Natural killer cell (primary cell): Measurements from ENCODE around the gene NFIA. TPM values are rescaled to one million over a fixed set of nuclear protein-coding genes. Genes with fewer than 3 reads are reported as not detected.
"Not testable (repeated sequence)": the region's sequence is repeated elsewhere in the genome, so short reads cannot be mapped to it uniquely, and the experiment has no call there.

Experiments used
- ATAC-seq, 3 donors: fragments of 150-1000 bp in 2 of 3; fragments of 200-7000 bp in 1 of 3; cut with Tn5 transposase; 1 replicate in 1 of 3; 2 replicates in 2 of 3; pipeline ENCODE4 v1.10.0; 2021; ENCODE audit warnings: mild to moderate bottlenecking in 2 of 3, moderate library complexity in 2 of 3
- DNase-seq, 2 donors: peaks; one replicate each; pipeline versions ENCODE4 v3.0.0 to v3.0.0-alpha.2; 2013 to 2021; ENCODE audit warnings: mixed read lengths in 1 of 2
- H3K27ac ChIP-seq: one replicate; pipeline ENCODE4 v1.5.1; 2013; ENCODE audit warnings: mild to moderate bottlenecking, low read length
- H3K27me3 ChIP-seq: one replicate; pipeline ENCODE4 v1.6.1; 2013; ENCODE audit warnings: low read length; ENCODE audit not compliant: control insufficient read depth, insufficient read depth
- H3K36me3 ChIP-seq: one replicate; pipeline ENCODE4 v1.6.1; 2013; ENCODE audit warnings: low read length; ENCODE audit not compliant: control insufficient read depth, insufficient read depth
- H3K4me1 ChIP-seq: one replicate; pipeline ENCODE4 v1.6.1; 2013; ENCODE audit warnings: low read length; ENCODE audit not compliant: control insufficient read depth, insufficient read depth
- H3K4me3 ChIP-seq: one replicate; pipeline ENCODE4 v1.5.1; 2013; ENCODE audit warnings: low read length
- H3K9me3 ChIP-seq: one replicate; pipeline ENCODE4 v1.6.1; 2013; ENCODE audit warnings: low read length; ENCODE audit not compliant: control insufficient read depth, insufficient read depth
- H3K27ac Mint-ChIP-seq, 2 donors: one replicate each; pipeline ENCODE4 v1.8.0; 2022; ENCODE audit warnings: mild to moderate bottlenecking in 2 of 2, mixed read lengths in 2 of 2, moderate library complexity in 1 of 2
- H3K27me3 Mint-ChIP-seq, 2 donors: one replicate each; pipeline ENCODE4 v1.8.0; 2022; ENCODE audit warnings: low read depth in 2 of 2, mixed read lengths in 2 of 2
- H3K36me3 Mint-ChIP-seq: one replicate; pipeline ENCODE4 v1.8.0; 2022; ENCODE audit warnings: mixed read lengths
- H3K4me1 Mint-ChIP-seq, 2 donors: one replicate each; pipeline ENCODE4 v1.8.0; 2022; ENCODE audit warnings: mixed read lengths in 2 of 2
- H3K4me3 Mint-ChIP-seq: one replicate; pipeline ENCODE4 v1.8.0; 2022; ENCODE audit warnings: mild to moderate bottlenecking, moderate library complexity, mixed read lengths
- H3K9me3 Mint-ChIP-seq, 2 donors: one replicate each; pipeline ENCODE4 v1.8.0; 2022; ENCODE audit warnings: mixed read lengths in 2 of 2
- WGBS: methylation state at CpG from one replicate; pipeline ENCODE4 v1.1.7; 2013; ENCODE audit warnings: missing lambda C conversion rate; ENCODE audit not compliant: insufficient coverage; 5-methylcytosine and 5-hydroxymethylcytosine counted together
- intact Hi-C: fragments of 100-400 bp; cut with micrococcal nuclease; formaldehyde crosslinking; loops from one replicate; pipeline ENCODE4 v1.14.2; 2022
- total RNA-seq, 4 donors: library from RNA; stranded (reverse); fragments of 120-200 nt in 1 of 4; gene quantifications; one replicate each; pipeline versions ENCODE4 v1.2.3 to v1.2.4, GENCODE V29; 2013 to 2022
- TF ChIP-seq, protein P1 (sequence below): fragments of 200-600 bp; IDR thresholded peaks from one replicate; pipeline ENCODE4 v1.8.0; 2022; ENCODE audit warnings: antibody characterized with exemption

NFIA gene
- total RNA-seq, 3 donors from 2014 or later (not counting 1 experiment from before 2014, with no cell fraction given): 3.5 to 6.5 (median 3.6) TPM

DNA sequence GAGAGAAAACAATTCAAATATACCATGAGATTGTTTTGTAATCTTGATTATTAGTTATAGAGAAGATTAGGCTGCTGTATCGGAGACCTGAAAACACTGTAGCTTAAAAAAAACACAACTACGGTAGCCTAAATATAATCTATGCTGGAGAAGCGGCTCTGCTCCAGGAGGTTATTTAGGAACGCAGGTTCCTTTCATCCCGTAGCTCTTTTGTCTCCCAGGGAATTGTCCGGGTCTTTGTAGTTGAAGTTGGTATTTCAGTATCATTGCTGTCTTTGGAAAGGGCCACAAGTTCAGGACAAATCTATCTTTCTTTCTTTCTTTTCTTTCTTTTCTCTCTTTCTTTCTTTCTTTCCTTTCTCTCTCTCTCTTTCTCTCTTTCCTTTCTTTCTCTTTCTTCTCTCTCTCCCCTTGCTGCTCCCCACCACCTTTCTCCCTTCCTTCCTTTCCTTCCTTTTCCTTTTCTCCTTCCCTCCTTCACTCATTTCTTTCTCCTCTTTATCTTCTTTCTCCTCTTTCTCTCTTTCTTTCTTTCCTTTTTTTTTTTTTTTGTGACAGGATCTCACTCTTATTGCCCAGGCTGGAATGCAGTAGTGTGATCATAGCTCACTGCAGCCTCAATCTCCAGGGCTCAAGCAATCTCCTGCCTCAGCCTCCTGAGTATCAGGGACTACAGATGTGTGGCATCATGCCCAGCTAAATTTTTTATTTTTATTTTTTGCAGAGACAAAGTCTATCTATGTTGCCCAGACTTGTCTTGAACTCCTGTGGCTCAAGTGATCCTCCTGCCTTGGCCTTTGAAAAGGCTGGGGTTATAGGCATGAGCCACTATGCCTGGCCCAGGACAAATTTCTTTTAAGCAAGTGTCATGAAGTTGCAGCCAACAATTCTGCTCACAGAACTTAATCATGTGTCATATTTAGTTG is 10.9 kb upstream of the NFIA start:
- Mint-ChIP-seq H3K27ac (no peak overlapping the region), H3K4me1 (peaks cover 3 to 4% of the 10 kb centered on the region in 2 donors), H3K36me3 (no peaks in the 10 kb centered on the region), H3K27me3 (peaks cover 0 to 3% of the 10 kb centered on the region in 2 donors), H3K4me3 (no peak overlapping the region), H3K9me3 (no peaks in the 10 kb centered on the region)
- H3K36me3 ChIP-seq: no peaks in the 10 kb centered on the region
- WGBS: 95% methylated on average over 6 of the region's 6 CpGs
- no peak overlapping the region for H3K4me3 ChIP-seq
- no peaks in the 10 kb centered on the region for H3K9me3 ChIP-seq
- no peak overlapping the region for H3K27ac ChIP-seq
- TF ChIP-seq, protein P1, sequence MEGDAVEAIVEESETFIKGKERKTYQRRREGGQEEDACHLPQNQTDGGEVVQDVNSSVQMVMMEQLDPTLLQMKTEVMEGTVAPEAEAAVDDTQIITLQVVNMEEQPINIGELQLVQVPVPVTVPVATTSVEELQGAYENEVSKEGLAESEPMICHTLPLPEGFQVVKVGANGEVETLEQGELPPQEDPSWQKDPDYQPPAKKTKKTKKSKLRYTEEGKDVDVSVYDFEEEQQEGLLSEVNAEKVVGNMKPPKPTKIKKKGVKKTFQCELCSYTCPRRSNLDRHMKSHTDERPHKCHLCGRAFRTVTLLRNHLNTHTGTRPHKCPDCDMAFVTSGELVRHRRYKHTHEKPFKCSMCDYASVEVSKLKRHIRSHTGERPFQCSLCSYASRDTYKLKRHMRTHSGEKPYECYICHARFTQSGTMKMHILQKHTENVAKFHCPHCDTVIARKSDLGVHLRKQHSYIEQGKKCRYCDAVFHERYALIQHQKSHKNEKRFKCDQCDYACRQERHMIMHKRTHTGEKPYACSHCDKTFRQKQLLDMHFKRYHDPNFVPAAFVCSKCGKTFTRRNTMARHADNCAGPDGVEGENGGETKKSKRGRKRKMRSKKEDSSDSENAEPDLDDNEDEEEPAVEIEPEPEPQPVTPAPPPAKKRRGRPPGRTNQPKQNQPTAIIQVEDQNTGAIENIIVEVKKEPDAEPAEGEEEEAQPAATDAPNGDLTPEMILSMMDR: no peak
- ATAC-seq: no peak
- H3K4me1 ChIP-seq: no peaks in the 10 kb centered on the region
- DNase-seq: no peak
- H3K27me3 ChIP-seq: no peaks in the 10 kb centered on the region
- intact Hi-C loops: no loop called here

DNA sequence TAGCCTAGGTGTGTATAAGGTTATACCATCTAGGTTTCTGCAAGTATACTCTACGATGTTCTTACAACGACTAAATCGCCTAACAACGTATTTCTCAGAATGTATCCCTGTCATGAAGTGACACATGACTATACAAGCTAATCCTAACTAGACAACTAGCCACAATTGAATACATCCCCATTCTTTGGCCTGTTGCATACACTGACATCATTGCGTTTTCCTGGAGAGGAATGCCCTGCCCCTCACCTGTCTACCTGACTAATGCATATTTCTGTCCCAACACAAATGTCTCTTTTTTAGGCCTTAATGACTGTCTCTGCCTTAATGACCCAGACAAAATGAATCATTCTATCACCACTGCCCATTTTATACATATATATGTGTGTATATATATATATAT is 8.5 kb upstream of the NFIA start:
- H3K27ac Mint-ChIP-seq: no peak overlapping the region
- no peak for DNase-seq
- Histone ChIP-seq H3K27ac (no peak overlapping the region), H3K9me3 (no peaks in the 10 kb centered on the region), H3K4me1 (peaks cover 7% of the 10 kb centered on the region), H3K4me3 (no peak overlapping the region), H3K27me3 (no peaks in the 10 kb centered on the region), H3K36me3 (no peaks in the 10 kb centered on the region)
- peaks cover 0 to 3% of the 10 kb centered on the region in 2 donors for H3K27me3 Mint-ChIP-seq
- no peaks in the 10 kb centered on the region for H3K9me3 Mint-ChIP-seq
- TF ChIP-seq, protein P1: no peak
- no peak overlapping the region for H3K4me3 Mint-ChIP-seq
- WGBS: 97% methylated on average over 5 of the region's 5 CpGs
- no peak for ATAC-seq
- intact Hi-C loops: no loop called here
- no peaks in the 10 kb centered on the region for H3K36me3 Mint-ChIP-seq
- peaks cover 25 to 27% of the 10 kb centered on the region in 2 donors for H3K4me1 Mint-ChIP-seq

DNA sequence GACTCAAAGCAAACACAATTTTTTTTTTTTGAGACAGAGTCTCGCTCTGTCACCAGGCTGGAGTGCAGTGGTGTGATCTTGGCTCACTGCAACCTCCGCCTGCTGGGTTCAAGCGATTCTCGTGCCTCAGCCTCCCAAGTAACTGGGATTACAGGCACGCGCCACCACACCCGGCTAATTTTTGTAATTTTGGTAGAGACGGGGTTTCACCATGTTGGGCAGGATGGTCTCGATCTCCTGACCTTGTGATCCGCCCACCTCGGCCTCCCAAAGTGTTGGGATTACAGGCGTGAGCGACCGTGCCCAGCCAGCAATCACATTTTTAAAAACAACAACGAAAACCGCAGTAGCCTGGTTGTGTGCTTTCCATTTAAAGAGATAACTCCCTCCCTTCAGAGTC is 6.5 kb upstream of the NFIA start:
- not testable (repeated sequence) for H3K36me3 Mint-ChIP-seq, H3K36me3 ChIP-seq, H3K27ac ChIP-seq, H3K27me3 ChIP-seq, H3K9me3 Mint-ChIP-seq, DNase-seq, ATAC-seq, H3K27me3 Mint-ChIP-seq, H3K4me3 ChIP-seq, H3K4me3 Mint-ChIP-seq, H3K9me3 ChIP-seq
- Mint-ChIP-seq H3K27ac (peak overlapping the region; percentile 90 to 96), H3K4me1 (peaks cover 42 to 44% of the 10 kb centered on the region in 2 donors)
- intact Hi-C loops: loop anchor here (2.0 to 5.0 kb wide), 2 partner anchors 23 to 1361 kb away; partner anchors contain the start of gene USP1
- H3K4me1 ChIP-seq: peaks cover 11% of the 10 kb centered on the region
- 86% methylated on average over 16 of the region's 16 CpGs for WGBS
